ENCODE data around the gene SAMSN1. TPM values are rescaled to one million over a fixed set of nuclear protein-coding genes. Genes with fewer than 3 reads are reported as not detected.

The SAMSN1 gene
- total RNA-seq, 1 donor from 2014 or later, result 1.7 TPM

DNA sequence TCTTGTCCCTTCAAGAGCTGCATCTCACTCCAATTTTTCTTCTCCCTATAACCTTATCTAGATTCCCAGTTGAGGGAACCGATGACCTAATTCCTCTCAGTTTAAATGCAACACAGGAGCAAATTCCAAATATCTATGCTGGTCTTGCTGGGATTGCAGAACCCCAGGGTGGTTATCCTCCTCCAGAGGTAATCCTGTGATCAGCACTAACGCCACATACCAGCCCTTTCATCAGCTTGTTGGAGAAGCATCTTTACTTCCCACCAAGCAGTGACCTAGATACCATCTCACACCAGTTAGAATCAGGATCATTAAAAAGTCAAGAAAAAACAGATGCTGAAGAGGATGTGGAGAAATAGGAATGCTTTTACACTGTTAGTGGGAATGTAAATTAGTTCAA lies 52.4 kb downstream of the SAMSN1 start:
- no peak for ATAC-seq

DNA sequence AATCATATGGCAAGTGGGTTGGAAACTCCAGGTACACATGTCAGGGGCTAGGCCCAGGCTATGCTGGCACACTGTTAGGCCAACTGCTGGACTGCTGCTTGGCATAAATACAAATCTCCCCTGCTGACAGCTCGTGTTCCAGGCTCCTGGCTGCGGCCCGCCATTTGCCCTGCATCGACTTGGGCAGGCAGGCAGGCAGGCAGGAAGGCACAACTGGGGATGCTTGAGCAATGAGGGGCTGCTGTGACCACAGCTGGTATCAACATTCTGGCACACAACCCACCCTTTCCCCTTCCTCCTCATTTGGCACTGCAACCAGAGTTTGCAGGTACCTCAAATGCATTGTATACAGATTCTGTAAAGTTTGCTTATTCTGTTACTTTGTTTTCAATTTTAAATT lies 53.2 kb downstream of the SAMSN1 start:
- intact Hi-C loops (cut with micrococcal nuclease), result no loop called here
- DNase-seq (no peak), ATAC-seq (no peak)

More for the DNA sequence above, 52.4 kb downstream of the SAMSN1 start:
- intact Hi-C loops (cut with micrococcal nuclease), result no loop called here
- no peak for DNase-seq

DNA sequence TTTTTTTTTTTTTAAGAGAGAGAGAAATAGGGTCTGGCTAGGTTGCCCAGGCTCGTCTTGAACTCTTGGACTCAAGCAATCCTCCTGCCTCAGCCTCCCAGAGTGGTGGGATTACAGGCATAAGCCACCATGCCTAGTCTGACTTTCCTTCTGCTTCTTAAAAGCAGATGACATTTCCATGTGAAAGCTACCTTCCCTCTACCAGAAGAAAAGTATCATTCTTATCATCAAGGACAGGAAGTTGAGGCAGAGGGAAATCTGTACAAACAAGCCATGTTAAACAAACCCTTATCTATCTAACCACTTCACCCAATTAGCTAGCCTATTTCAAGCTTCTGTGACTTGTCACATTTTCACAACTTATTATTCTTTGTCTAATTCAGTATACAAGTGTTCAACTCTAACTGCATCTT lies 54.8 kb downstream of the SAMSN1 start:
- no peak for DNase-seq
- ATAC-seq, result no peak
- intact Hi-C loops (cut with micrococcal nuclease), result no loop called here

DNA sequence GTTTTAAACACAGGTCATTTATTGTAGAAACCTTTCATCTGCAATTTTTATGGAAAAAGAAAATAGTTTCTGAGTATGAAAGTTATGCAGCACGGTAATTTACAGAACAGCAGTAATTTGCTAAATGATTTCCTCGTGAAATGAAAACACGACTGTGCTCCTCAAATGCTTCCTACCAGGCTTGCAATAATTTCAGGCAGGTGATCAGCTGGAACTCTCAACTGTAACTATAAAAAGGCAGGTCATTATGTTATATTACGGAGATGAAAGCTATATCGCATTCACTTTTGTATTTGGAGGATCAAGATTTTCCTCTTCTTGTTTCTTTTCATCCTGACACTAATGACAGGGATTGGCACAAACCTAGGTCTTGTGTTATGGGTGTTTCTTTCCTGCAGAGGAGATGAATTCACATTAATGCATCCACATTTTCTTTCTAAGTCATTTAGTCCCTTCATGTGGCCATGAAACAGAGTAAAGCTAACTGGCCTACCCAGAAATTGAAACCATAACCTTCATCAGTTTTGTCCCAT lies 57.4 kb downstream of the SAMSN1 start:
- DNase-seq, result no peak
- intact Hi-C loops (cut with micrococcal nuclease), result no loop called here
- no peak for ATAC-seq

DNA sequence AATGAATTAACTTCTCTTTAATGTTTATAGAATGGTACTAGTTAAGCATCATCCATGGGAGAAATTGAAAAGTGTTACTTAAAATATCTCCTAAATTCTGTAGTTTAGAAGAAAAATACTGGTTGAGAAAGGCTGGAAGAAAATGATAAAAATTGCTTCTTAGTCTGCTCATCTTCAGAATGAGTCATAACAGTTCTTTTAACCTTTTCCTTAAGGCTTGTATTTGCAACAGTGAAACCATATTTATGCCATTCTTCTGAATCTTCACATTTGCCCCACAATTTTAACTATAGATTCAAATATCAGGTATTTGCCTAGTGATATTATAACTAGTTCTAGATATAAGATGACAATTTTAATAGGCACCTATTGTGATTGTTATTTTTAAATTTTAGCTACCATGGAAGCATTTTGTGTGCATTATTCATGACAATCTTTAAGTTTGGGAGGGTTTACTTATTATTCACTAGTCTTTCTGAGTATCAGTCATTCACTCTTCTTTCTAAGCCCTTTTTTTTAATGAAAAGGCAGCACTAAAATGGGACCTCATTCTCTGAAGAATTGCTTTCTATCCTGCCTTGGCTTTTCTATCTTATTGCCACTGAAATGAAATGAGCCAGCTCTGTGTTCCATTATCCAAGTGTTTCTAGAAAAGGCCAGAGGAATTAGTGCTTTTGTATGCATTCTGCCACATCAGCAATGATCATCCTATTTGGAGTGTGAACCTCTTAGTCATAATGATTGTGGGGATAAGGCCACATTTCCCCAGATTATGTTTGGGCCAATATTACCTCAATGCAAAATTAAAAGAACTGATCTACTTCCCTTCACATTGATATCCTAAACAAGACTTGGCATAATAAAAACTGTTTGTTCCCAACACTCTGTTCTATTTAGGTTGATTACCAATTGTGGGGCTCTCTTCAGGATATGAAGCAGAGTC lies 58.4 kb downstream of the SAMSN1 start:
- intact Hi-C loops (cut with micrococcal nuclease), result no loop called here
- DNase-seq, result no peak
- ATAC-seq, result no peak

DNA sequence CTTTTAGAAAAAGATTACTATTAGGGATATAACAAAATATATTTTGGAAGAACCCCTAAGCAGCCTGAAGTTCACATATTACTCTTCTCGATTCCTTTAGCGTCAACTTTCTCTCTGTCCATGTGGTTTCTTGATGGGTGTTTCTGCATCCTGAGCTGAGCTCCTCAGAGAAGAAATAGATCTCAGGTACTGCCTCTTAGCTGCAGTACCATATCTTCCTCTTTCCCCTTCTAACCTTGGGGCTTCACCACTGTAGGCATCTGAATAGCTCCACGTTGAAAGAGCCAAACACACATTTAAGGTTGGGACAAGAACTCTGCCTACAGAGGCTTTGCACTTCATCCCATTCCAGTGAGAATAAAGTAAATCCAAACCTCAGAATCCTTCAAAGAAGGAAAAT lies 59.2 kb downstream of the SAMSN1 start:
- intact Hi-C loops (cut with micrococcal nuclease), result no loop called here
- ATAC-seq (no peak), DNase-seq (no peak)

DNA sequence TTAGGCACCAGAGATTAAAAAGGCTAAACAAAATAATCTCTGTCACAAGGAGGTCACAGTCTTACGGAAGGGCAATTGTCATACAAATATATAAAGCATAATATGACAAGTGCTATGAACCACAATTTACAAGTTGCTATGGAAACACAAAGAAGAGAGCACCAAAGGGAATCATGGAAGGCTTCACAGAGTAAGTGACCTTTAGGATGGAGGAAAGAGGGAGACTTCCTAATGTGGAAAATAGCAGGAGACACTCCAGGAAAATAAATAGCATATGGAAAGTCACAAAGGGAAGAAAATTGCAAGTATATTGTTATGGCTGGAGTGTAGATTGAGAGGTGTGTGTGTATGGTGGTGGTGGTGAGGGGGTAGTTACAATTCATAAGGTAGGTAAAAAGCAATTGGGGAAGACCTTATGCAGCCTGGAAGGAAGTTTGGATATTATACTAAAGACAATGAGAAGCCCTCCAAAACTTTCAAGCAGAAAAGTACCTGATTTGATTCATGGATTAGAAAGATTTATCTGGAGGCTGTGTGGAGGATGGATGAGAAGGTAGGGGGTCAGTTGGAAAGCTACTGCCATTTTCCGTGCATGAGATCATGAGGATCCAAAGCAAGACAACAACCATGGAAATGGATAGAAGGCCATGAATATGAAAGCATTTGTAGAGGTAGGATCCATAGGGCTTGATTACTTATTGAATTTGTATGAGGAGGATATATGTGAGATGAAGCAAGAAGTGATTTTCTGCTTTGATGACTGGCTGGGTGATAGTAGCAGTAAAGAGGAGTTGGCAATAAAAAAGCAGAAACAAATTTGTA lies 61.7 kb downstream of the SAMSN1 start:
- ATAC-seq (no peak), DNase-seq (no peak)
- intact Hi-C loops (cut with micrococcal nuclease), result no loop called here

DNA sequence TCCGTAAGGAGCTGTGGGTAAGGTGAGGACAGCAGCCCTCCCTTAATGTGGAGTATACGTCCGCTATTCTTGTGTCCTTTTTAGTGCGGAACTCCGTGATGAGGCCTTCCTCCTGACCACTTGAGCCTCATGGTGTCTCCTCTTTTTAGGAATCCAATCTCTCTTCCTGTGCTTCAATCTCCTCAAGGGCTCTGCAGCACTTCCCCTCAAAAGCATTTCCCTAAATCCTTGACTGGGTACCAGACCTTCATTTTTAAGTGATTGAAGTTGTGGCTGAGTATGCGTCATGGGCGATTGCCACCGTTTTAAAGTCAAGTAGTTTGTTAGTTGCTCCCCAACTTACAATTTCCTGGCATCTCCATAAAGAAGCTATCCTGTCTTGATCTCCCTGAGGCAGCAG lies 62.8 kb downstream of the SAMSN1 start:
- DNase-seq, result no peak
- ATAC-seq, result no peak
- intact Hi-C loops (cut with micrococcal nuclease), result no loop called here

DNA sequence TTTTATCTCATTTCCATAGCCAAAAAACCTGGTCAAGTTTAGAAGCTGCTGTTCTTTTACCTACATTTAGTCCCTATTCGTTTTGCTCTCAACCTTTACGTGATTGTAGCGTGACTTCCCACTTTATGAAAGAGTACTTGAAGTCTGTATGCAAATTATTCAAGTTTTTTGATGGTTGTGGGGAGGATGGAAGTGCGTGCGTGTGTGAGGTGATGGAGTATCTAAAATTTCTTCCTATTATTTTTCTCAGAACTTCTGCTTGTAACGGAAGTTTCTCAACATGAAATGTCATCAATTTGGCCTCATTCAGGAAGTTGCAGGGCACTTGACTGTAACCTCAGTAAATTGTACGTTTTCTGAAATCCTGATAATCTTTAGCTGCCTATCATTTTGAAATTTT lies 64.0 kb downstream of the SAMSN1 start:
- DNase-seq (no peak), ATAC-seq (peak; percentile 34)
- intact Hi-C loops (cut with micrococcal nuclease), result no loop called here

DNA sequence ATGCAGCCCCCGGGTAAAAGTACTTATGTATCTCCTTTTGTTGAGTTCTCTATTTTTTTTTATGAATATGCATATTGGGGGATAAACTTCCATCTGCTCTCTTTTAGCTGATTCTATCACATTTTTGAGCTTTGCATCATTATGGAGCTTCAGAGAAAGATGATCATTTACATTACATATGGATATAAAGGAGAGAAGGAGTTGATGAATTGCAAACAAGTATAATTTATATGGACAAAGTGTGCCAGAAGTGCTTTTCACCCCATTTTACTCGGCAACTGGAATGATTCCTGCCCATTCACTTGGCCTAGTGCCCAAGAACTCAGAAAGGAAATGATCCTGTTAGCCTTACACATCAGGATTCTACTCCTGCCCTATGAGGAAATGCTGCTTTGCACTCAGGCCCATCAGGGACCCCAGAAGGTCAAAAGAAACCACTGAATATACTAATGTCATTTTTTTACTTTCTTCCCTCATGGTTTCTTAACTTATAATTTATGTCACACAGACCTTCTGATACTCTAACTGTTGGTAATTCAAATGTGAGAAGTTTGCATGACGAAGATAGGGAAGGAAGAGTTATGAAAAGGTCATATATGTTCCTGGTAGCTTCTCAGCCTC lies 65.6 kb downstream of the SAMSN1 start:
- intact Hi-C loops (cut with micrococcal nuclease), result no loop called here
- DNase-seq, result no peak
- no peak for ATAC-seq

DNA sequence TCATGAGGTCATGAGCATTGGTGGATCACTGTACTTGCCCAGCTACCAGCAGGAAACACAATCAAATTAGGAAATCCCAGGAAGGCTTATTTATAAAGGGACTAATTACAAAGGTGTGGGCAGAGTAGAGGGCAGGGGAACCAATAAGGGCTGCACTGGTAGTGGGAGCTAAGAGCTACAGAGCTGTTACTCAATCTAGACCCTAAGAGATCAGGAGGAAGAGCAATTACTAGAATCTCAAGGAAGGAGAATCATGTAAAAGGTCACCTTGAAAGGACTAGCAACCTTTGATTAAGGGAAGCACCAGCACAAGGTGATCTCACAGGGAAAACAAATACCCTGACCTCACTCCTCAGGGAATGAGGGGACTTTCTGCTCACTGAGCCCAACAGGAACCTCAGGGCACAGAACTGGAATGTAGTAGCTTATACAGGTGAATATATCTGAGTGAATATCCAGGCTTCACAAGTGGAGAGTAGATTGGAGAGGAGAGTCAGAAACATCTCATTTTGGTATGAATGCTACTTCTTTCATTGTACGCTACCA lies 66.8 kb downstream of the SAMSN1 start:
- intact Hi-C loops (cut with micrococcal nuclease), result no loop called here

DNA sequence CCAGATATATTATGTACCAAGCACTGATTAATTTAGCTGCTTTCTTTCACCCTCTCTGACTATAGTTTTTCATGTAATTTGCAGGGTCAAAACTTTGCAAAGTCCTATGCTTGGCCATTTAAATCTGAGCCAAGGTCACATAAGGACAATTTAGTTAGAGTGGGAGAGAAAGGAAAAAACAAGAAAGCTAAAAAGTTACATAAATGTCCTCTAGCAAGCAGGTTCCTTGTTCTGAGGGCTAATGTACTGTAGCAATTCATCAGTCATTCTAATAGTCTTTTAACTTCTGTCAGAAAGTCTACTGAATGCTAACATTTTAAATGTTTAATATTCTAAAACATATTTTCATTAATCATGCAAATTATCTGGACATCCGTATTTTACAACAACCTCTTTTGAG lies 68.3 kb downstream of the SAMSN1 start:
- DNase-seq, result no peak
- ATAC-seq, result no peak
- intact Hi-C loops (cut with micrococcal nuclease), result no loop called here

More for the DNA sequence above, 66.8 kb downstream of the SAMSN1 start:
- ATAC-seq (no peak), DNase-seq (no peak)

DNA sequence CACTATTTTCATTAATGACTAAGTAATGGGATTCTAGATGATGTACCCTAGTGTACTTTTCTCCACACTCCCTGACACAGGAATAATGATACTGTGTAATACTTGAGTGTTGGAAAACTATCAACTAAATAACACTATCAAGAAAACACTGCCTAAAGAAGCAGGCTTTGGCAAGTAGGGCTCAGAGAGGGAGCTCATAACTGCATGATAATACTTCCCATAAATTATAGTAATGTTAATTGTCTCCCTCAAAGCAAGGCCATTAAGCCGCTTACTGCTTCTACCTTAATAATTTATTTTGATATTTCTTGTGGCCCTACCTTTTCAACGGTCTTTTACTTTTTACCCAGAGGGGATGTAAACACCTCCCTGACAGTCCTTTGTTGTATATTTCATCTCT lies 69.0 kb downstream of the SAMSN1 start:
- intact Hi-C loops (cut with micrococcal nuclease), result no loop called here
- no peak for DNase-seq
- no peak for ATAC-seq

DNA sequence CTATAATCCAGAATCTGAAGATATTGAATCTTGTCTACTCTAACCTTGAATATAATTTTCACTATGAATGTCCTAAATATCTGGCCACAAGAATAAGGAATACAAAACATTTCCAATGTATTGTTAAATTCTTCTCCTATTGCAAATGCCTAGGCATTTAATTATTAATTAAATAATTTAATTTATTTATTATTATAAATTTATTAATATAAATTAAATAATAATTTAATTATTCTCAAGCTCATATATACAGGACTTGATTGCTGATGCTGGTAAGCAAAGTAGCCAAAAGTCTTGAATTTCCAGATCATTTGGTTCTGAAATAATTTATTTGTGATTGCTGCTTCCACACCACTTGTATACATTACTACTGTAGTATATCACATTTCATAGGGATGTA lies 71.1 kb downstream of the SAMSN1 start:
- ATAC-seq, result no peak
- no peak for DNase-seq
- intact Hi-C loops (cut with micrococcal nuclease), result no loop called here

DNA sequence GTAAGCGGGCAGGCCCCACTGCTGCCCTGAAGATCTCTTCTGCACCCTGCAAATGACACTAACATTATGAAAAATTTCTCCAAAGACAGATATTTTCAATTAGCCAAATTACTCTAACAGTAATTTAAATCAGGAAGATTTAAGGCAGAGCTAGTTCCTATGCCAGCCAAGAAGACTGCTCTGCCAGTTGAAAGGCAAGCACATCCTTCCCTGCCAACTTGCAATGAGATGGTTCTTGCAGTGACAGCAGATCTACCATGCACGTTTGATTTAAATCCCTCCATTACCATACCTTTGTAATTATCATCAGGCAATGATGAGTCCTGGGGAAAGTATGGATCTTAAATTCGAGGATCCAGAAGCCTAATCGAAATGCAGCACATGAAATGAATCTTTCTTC lies 76.5 kb downstream of the SAMSN1 start:
- DNase-seq (no peak), ATAC-seq (no peak)
- intact Hi-C loops (cut with micrococcal nuclease), result no loop called here

DNA sequence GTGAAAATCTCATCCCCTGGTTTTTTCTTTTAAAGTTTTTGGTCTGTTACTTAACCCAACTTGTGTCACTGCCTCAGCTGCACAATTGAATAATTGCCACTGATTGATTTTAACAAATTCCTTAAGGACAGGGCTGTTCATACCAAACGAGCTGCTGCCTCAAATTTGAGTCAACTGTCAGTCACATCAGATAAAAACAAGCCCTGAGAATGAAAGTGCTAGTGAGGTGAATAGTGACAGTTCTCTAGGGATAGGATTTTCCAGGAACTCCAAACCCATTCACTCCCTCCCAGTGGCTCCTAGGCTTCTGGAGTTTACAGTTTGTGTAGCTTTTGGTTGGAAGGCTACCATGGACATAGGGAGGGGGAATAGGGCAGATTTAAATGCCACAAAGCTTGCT lies 79.4 kb downstream of the SAMSN1 start:
- DNase-seq, result no peak
- ATAC-seq, result no peak
- intact Hi-C loops (cut with micrococcal nuclease), result no loop called here

DNA sequence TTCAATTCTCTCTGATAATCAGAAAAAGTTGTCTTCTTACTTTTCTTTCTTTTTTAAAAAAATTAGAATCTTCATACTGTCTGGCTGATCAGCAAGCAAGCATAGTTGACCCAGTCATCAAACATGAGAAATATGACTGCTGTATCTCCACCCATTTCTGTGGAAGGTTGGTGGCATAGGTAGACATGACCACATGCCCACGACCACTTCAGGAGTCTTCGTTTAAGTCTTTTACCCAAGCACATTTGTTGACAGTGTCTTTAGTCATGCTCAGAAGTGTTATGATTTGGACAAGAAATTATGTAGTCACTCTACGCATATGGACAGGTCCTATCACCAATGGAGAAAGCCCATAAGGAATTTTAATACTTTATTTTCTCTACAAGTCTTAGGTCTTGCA lies 88.4 kb downstream of the SAMSN1 start:
- ATAC-seq, result no peak
- no peak for DNase-seq
- intact Hi-C loops (cut with micrococcal nuclease), result no loop called here

DNA sequence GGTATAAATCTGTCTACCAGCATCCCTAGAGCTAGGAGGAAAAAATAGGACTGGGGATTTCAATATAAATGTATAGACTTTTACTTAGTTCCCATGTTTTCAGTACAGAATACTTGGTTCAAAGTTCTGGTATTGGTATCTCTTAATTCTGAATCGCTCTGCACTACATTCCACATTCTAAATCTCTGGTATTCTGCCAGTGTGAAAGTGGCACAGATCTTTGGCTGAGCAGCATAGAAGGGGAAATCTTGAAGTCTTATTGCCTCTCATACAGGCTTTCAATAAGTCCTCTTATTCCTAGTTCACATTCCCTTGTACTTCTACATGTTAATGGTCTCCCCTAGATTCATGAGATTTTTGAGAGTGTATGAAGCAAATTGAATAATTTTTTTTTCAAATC lies 89.2 kb downstream of the SAMSN1 start:
- ATAC-seq (no peak), DNase-seq (no peak)
- intact Hi-C loops (cut with micrococcal nuclease), result no loop called here

Measured in left ventricle myocardium superior (tissue), 1 donor.